ENCODE results near the gene RNF223. TPM values are rescaled to one million over a fixed set of nuclear protein-coding genes. Genes with fewer than 3 reads are reported as not detected.

Gene RNF223
- total RNA-seq, 1 donor from 2014 or later = not detected

DNA sequence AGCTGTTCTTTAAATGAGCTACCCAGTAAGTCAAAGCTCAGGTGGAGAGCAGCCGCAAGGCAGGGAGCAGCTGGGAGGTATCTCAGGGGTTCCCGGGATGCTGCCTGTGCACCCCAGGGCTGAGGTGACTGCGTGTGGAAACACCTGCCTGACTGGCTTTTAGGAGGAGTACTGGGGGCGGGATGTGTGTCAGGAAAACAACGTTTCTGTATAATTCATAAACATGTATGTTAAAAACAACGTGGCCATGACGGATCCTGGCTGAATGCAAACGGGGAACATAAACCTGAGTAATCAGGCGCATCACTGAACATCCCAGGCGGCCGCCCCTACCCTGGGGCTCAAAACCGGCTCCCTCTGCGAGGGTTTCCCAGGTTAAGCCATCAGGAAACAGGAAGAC, 40.3 kb upstream of the RNF223 start:
- Mint-ChIP-seq H3K4me1 (ENCODE audit: unreplicated experiment) (peaks cover 10% of the 10 kb centered on the region), H3K9me3 (ENCODE audit: unreplicated experiment) (no peaks in the 10 kb centered on the region), H3K36me3 (ENCODE audit: unreplicated experiment) (peaks cover 4% of the 10 kb centered on the region), H3K27ac (ENCODE audit: unreplicated experiment) (peak overlapping the region; percentile 59), H3K4me3 (ENCODE audit: unreplicated experiment) (peak overlapping the region; percentile 74), H3K27me3 (ENCODE audit: unreplicated experiment) (peaks cover 4% of the 10 kb centered on the region)
- DNase-seq (ENCODE audit: extremely low spot score, unreplicated experiment) = no peak
- TF ChIP-seq, protein P1, sequence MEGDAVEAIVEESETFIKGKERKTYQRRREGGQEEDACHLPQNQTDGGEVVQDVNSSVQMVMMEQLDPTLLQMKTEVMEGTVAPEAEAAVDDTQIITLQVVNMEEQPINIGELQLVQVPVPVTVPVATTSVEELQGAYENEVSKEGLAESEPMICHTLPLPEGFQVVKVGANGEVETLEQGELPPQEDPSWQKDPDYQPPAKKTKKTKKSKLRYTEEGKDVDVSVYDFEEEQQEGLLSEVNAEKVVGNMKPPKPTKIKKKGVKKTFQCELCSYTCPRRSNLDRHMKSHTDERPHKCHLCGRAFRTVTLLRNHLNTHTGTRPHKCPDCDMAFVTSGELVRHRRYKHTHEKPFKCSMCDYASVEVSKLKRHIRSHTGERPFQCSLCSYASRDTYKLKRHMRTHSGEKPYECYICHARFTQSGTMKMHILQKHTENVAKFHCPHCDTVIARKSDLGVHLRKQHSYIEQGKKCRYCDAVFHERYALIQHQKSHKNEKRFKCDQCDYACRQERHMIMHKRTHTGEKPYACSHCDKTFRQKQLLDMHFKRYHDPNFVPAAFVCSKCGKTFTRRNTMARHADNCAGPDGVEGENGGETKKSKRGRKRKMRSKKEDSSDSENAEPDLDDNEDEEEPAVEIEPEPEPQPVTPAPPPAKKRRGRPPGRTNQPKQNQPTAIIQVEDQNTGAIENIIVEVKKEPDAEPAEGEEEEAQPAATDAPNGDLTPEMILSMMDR (IDR thresholded peaks at IDR 0.05) = no peak

DNA sequence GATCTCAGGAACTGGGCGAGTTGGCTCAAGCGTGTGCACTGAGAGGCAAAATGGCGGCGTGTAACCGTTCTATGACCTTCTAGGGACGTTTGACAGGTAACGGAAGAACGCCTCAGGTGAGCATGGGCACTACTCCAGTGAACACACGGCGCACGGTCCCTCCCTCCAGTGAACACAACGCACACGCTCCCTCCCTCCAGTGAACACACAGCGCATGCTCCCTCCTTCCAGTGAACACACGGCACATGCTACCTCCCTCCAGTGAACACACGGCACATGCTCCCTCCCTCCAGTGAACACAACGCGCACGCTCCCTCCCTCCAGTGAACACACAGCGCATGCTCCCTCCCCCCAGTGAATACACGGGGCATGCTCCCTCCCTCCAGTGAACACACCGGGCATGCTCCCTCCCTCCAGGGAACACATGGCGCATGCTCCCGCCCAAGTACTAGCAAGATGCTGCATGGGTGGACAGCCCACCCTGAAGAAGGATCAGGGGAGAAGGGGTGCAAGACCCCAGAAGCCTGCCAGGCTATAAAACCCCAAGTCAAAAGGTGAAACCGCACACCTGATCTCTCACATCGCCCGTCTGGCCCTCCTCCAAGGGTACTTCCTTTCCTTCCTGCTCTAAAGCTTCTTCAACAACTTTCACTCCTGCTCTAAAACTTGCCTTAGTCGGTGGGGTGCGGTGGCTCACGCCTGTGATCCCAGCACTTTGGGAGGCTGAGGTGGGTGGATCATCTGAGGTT, 38.3 kb upstream of the RNF223 start:
- H3K27ac Mint-ChIP-seq (ENCODE audit: unreplicated experiment) = no peak overlapping the region
- TF ChIP-seq, protein P1 (IDR thresholded peaks at IDR 0.05) = no peak
- H3K4me1 Mint-ChIP-seq (ENCODE audit: unreplicated experiment) = peaks cover 10% of the 10 kb centered on the region
- no peaks in the 10 kb centered on the region for H3K27me3 Mint-ChIP-seq (ENCODE audit: unreplicated experiment)
- H3K9me3 Mint-ChIP-seq (ENCODE audit: unreplicated experiment) = no peaks in the 10 kb centered on the region
- peak overlapping the region; percentile 32 for H3K4me3 Mint-ChIP-seq (ENCODE audit: unreplicated experiment)
- H3K36me3 Mint-ChIP-seq (ENCODE audit: unreplicated experiment) = peaks cover 4% of the 10 kb centered on the region
- DNase-seq (ENCODE audit: extremely low spot score, unreplicated experiment) = no peak

DNA sequence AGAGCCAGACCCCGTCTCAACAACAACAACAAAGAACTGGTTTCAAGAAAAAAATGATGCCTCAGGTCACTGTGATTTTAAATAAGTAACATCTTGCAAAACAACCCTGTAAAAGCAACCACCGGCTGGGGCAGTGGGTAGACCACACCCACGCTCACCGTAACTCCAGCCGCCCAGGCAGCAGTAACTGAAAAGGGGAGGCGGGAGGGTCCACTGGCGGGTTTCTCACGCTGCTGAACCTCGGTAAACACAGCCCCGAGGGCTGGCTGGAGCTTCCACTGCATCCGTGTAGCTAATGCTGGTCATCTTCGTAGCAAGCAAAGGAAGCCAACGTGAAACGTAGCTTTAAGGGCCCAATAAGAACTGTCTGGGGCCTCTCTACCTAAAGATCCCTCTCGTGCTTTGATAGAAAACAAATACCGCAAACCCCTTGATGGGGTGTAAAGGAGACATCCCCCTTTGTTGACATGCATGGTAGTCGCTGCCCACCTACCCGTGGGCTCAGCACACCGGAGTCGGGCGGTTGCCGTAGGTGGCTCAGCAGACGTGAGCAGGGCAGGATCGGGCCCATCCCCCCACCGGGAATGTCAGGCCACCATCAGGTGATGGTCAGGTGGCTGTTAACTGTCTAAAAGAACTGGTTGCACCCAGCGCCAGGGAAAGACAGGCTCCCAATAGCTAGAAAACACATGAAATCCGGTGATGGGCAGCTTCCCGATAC, 37.6 kb upstream of the RNF223 start:
- no peak overlapping the region for H3K27ac Mint-ChIP-seq (ENCODE audit: unreplicated experiment)
- H3K4me3 Mint-ChIP-seq (ENCODE audit: unreplicated experiment) = no peak overlapping the region
- peaks cover 4% of the 10 kb centered on the region for H3K36me3 Mint-ChIP-seq (ENCODE audit: unreplicated experiment)
- no peaks in the 10 kb centered on the region for H3K27me3 Mint-ChIP-seq (ENCODE audit: unreplicated experiment)
- no peak for DNase-seq (ENCODE audit: extremely low spot score, unreplicated experiment)
- peaks cover 10% of the 10 kb centered on the region for H3K4me1 Mint-ChIP-seq (ENCODE audit: unreplicated experiment)
- TF ChIP-seq, protein P1 (IDR thresholded peaks at IDR 0.05) = no peak
- no peaks in the 10 kb centered on the region for H3K9me3 Mint-ChIP-seq (ENCODE audit: unreplicated experiment)

GRCh38 chr1:1110561-1110971, 36.5 kb upstream of the RNF223 start:
- no peak for DNase-seq (ENCODE audit: extremely low spot score, unreplicated experiment)
- H3K36me3 Mint-ChIP-seq (ENCODE audit: unreplicated experiment) = peaks cover 6% of the 10 kb centered on the region
- TF ChIP-seq, protein P1 (IDR thresholded peaks at IDR 0.05) = no peak
- H3K27me3 Mint-ChIP-seq (ENCODE audit: unreplicated experiment) = no peaks in the 10 kb centered on the region
- H3K4me1 Mint-ChIP-seq (ENCODE audit: unreplicated experiment) = peaks cover 10% of the 10 kb centered on the region
- no peak overlapping the region for H3K4me3 Mint-ChIP-seq (ENCODE audit: unreplicated experiment)
- H3K27ac Mint-ChIP-seq (ENCODE audit: unreplicated experiment) = no peak overlapping the region
- no peaks in the 10 kb centered on the region for H3K9me3 Mint-ChIP-seq (ENCODE audit: unreplicated experiment)

DNA sequence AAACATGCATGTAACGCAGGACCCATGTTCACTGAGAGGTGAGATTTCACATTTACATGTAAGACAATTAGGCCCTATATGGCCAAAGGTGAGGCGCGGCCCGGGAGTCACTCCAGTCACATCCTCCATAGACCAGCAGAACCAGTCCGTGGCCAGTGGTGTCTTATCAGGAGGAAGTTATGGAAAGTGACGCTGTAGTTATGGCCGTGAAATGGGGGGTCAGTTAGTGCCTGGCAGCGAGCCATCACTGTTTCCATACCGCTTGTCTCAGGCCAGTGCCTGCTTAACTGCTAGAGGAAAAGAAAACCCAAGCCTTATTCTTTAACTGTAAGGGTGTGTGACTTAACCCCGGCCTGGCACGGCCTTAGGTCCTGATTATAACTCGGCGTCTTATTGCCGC, 35.6 kb upstream of the RNF223 start:
- H3K4me1 Mint-ChIP-seq (ENCODE audit: unreplicated experiment) = peaks cover 6% of the 10 kb centered on the region
- no peak overlapping the region for H3K4me3 Mint-ChIP-seq (ENCODE audit: unreplicated experiment)
- no peak for DNase-seq (ENCODE audit: extremely low spot score, unreplicated experiment)
- H3K27ac Mint-ChIP-seq (ENCODE audit: unreplicated experiment) = no peak overlapping the region
- peaks cover 6% of the 10 kb centered on the region for H3K36me3 Mint-ChIP-seq (ENCODE audit: unreplicated experiment)
- TF ChIP-seq, protein P1 (IDR thresholded peaks at IDR 0.05) = no peak
- no peaks in the 10 kb centered on the region for H3K9me3 Mint-ChIP-seq (ENCODE audit: unreplicated experiment)
- no peaks in the 10 kb centered on the region for H3K27me3 Mint-ChIP-seq (ENCODE audit: unreplicated experiment)

All from osteocyte (in vitro differentiated cells).